HL-60 (cell line): ENCODE results near the gene SPART.

Experiments used
- DNase-seq, 2 experiments: peaks; one replicate each; pipeline ENCODE4 v3.0.0-alpha.2; 2010 to 2020; ENCODE audit warnings: low read depth in 1 of 2, low spot score in 1 of 2
- H3K27ac ChIP-seq: fragments of 250-450 bp; sonication (Bioruptor Pico); replicated peaks from 2 replicates; pipeline ENCODE4 v1.5.1; 2020; ENCODE audit warnings: mild to moderate bottlenecking, moderate library complexity
- H3K27me3 ChIP-seq: fragments of 250-450 bp; sonication (Bioruptor Pico); 2 replicates; pipeline ENCODE4 v1.5.1; 2021; ENCODE audit warnings: mild to moderate bottlenecking, moderate library complexity; ENCODE audit not compliant: insufficient read depth, poor library complexity, severe bottlenecking
- H3K4me3 ChIP-seq: replicated peaks from 2 replicates; pipeline ENCODE4 v1.5.1; 2011; ENCODE audit warnings: mild to moderate bottlenecking, control low read depth, low read length; ENCODE audit not compliant: insufficient read depth
- CTCF ChIP-seq: IDR thresholded peaks from one replicate; pipeline ENCODE4 v1.5.1; 2011; ENCODE audit warnings: low read length, control low read depth, inconsistent platforms; ENCODE audit not compliant: insufficient read depth
- GABPA ChIP-seq: IDR thresholded peaks from 2 replicates; pipeline ENCODE4 v1.6.1; 2012; ENCODE audit warnings: low read depth
- POLR2AphosphoS5 ChIP-seq: IDR thresholded peaks from 2 replicates; pipeline ENCODE4 v1.6.1; 2012; ENCODE audit warnings: low read depth
- REST ChIP-seq: IDR thresholded peaks from 2 replicates; pipeline ENCODE4 v1.6.1; 2012; ENCODE audit warnings: low read depth; ENCODE audit not compliant: insufficient replicate concordance
- SPI1 ChIP-seq: IDR thresholded peaks from 2 replicates; pipeline ENCODE4 v1.6.1; 2012; ENCODE audit warnings: low read depth, mild to moderate bottlenecking, borderline replicate concordance

The SPART gene

GRCh38 chr13:36341718-36342117 is 4.5 kb downstream of the SPART start:
- no peak for DNase-seq
- no peak overlapping the region for H3K4me3 ChIP-seq
- H3K27me3 ChIP-seq = no peaks in the 10 kb centered on the region
- no peak for TF ChIP-seq GABPA
- TF ChIP-seq CTCF = no peak
- no peak for TF ChIP-seq REST
- no peak overlapping the region for H3K27ac ChIP-seq

- Histone ChIP-seq H3K27ac (no peak overlapping the region), H3K4me3 (no peak overlapping the region), H3K27me3 (no peaks in the 10 kb centered on the region)
- DNase-seq = no peak
- TF ChIP-seq REST = no peak
- TF ChIP-seq POLR2AphosphoS5 = no peak
- TF ChIP-seq SPI1 = no peak
- TF ChIP-seq GABPA = no peak
- TF ChIP-seq CTCF = no peak
Observed at GRCh38 chr13:36339600-36340155, 6.5 kb downstream of the SPART start.

GRCh38 chr13:36337938-36338641 is 8.1 kb downstream of the SPART start:
- Histone ChIP-seq H3K4me3 (no peak overlapping the region), H3K27me3 (no peaks in the 10 kb centered on the region), H3K27ac (no peak overlapping the region)
- no peak for TF ChIP-seq GABPA
- TF ChIP-seq CTCF = no peak
- TF ChIP-seq REST = no peak
- no peak for TF ChIP-seq POLR2AphosphoS5
- TF ChIP-seq SPI1 = no peak
- no peak for DNase-seq
